ENCODE results near the gene TTLL13.

The TTLL13 gene, protein sequence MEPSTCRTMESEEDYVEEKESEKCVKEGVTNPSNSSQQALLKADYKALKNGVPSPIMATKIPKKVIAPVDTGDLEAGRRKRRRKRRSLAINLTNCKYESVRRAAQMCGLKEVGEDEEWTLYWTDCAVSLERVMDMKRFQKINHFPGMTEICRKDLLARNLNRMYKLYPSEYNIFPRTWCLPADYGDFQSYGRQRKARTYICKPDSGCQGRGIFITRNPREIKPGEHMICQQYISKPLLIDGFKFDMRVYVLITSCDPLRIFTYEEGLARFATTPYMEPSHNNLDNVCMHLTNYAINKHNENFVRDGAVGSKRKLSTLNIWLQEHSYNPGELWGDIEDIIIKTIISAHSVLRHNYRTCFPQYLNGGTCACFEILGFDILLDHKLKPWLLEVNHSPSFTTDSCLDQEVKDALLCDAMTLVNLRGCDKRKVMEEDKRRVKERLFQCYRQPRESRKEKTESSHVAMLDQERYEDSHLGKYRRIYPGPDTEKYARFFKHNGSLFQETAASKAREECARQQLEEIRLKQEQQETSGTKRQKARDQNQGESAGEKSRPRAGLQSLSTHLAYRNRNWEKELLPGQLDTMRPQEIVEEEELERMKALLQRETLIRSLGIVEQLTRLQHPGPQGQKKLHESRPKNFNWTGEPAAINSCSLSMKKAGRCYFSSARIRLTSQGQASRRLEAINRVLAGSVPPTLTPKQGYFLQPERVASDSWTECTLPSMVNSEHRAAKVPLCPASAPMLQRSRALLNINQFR

DNA sequence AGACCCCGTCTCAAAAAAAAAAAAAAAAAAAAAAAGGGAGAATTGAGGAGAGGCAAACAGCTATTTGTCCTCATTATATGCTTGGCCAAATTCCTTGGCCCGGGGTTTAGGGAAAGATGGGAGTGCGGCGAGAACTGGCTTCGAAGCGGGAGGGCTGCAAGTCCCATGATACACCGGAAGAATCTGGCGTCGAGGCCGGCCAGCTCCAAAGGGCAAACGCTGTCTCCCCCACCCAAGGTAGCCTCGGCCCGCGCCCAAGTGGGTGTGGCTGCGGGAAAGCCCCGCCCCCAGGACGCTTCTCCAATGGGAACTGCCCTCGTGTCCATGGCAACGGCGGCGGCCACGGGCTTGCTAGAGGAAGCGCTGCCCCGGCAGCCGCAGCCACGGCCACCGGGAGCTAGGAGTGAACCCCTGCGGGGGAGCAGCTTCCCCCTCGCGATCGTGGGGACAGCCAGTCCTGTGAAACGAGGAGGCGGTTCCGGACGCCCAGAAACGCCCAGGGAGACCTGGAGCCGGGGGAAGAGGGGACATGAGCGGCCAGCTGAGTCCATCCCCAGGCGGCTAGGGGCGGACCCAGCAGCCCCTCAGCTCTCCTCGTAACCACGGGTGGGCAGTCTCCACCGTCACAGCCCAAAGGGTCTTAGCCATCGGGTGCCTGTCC is at the start of gene TTLL13:
TSS of gene TTLL13 (plus strand) at position 354 of the 661 bp plus-strand sequence. CDS start 1,075 bp downstream, outside the sequence.
- ATAC-seq (peak; percentile 90), DNase-seq (peak; percentile 70 to 82)
- Mint-ChIP-seq H3K4me3 (peak within 1 kb of the TSS; percentile 74 to 83), H3K27ac (peak within 1 kb of the TSS in 1 of 2 donors; percentile 61), H3K9me3 (no peaks in the 10 kb centered on the region), H3K4me1 (peaks cover 19% of the 10 kb centered on the region), H3K27me3 (no peaks in the 10 kb centered on the region)

DNA sequence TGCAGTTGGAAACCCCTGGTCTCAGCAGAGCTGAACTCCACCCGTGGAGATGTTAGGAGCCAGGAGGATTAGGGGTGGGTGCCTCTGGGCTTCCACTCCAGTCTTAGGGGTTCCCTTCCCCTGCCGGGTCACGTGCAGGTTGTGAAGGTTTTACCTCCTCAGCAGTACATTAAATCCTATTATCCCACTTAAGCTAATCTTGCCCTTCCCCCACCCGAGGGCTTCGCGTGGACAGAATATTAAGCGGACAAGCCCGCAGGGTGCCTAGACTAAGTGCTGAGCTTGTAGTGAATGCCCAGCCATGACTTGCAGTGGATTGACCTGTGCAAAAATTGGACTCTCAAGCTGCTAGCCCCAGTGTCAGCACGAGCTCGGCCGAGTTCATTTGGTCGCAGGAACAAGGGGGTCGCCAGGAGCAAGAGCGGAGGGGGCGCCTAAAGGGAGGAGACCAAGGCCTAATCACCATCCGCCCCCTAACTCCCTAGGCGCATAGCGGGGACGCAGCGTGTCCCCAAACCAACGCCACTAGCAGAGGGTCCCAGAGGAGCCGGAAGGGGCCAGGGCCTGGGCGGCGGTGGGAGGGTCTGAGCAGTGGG is 48.7 kb upstream of the TTLL13 start:
- H3K4me1 Mint-ChIP-seq, result peaks cover 23% of the 10 kb centered on the region
- H3K9me3 Mint-ChIP-seq, result no peaks in the 10 kb centered on the region
- H3K27ac Mint-ChIP-seq, result peak overlapping the region in 1 of 2 donors; percentile 64
- peaks cover 8% of the 10 kb centered on the region for H3K27me3 Mint-ChIP-seq
- H3K4me3 Mint-ChIP-seq, result peak overlapping the region; percentile 85 to 90
- DNase-seq, result no peak
- no peak for ATAC-seq

DNA sequence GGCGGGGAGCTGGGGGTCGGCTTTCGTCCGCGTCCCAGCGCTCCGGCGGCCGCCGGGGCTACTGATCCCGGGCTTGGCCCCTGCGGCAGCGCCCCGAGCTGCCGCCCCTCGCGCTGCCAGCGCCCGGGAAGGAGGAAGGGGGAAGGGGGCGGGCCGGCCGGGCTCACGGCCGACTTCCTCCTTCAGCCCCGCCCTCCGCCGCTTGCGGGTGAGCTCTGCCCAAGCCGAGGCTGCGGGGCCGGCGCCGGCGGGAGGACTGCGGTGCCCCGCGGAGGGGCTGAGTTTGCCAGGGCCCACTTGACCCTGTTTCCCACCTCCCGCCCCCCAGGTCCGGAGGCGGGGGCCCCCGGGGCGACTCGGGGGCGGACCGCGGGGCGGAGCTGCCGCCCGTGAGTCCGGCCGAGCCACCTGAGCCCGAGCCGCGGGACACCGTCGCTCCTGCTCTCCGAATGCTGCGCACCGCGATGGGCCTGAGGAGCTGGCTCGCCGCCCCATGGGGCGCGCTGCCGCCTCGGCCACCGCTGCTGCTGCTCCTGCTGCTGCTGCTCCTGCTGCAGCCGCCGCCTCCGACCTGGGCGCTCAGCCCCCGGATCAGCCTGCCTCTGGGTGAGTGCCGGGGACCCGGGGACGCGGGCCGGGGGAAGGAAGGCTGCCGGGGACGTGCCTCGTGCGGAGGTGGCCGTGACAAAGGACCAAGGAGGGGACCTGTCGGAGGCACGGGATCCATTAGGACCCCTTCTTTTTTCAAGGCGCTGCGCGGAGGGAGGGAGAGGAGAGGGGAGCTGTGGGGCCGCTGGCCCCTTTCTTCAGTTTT is 48.0 kb upstream of the TTLL13 start, which contains the start of gene SEMA4B:
TSS of gene SEMA4B (plus strand) at position 201 of the 814 bp plus-strand sequence. CDS start at position 450, 249 bp downstream.
- peaks cover 8% of the 10 kb centered on the region for H3K27me3 Mint-ChIP-seq
- H3K27ac Mint-ChIP-seq, result peak within 1 kb of the TSS in 1 of 2 donors; percentile 64
- DNase-seq, result peak; percentile 67 to 73
- H3K4me1 Mint-ChIP-seq, result peaks cover 23% of the 10 kb centered on the region
- H3K4me3 Mint-ChIP-seq, result peak within 1 kb of the TSS; percentile 85 to 90
- no peaks in the 10 kb centered on the region for H3K9me3 Mint-ChIP-seq
- ATAC-seq, result peak; percentile 92

DNA sequence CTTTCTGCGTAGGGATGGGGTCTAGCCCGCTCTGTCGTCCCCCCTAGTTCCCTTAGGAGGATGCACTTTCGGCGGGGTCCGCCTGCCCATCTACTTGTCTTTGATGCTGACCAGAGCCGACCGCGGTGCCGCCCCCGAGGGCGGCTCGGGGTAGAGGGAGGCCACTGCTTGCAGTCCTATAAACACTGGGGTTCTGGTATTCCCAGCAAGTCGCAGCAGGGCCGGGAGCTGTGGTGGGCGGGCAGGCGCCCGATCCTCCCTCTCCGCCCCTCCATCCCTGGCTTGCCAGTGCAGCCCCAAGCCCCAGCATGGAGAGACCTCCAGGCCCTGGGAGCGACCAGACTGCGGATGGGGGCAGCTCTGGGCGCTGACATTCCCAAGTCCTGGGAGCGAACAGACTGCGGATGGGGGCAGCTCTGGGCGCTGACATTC is 47.4 kb upstream of the TTLL13 start:
- Mint-ChIP-seq H3K27me3 (peaks cover 8% of the 10 kb centered on the region), H3K27ac (no peak overlapping the region), H3K9me3 (no peaks in the 10 kb centered on the region), H3K4me3 (peak overlapping the region; percentile 81 to 82), H3K4me1 (peaks cover 23% of the 10 kb centered on the region)
- no peak for DNase-seq
- ATAC-seq, result no peak

DNA sequence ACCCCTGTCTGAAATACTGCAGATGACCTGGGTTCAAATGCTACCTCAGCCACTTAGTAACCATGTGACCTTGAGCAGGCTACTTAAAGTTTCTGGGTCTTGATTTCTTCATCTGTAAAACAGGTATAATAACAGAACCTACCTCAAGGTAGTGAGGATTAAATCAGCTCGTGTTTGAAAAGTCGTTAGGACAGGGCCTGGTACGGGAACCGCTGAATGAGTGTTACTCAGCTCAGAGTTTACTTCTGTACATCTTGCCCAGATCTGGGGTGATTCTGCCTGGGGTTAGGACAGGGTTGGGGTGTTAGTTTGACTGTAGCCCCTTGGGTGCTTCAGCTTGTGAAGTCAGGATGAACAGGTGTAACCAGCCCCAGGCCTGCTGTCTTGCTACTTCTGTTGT is 46.4 kb upstream of the TTLL13 start:
- no peaks in the 10 kb centered on the region for H3K9me3 Mint-ChIP-seq
- H3K4me3 Mint-ChIP-seq, result peak overlapping the region; percentile 77 to 85
- ATAC-seq (no peak), DNase-seq (no peak)
- H3K4me1 Mint-ChIP-seq, result peaks cover 23% of the 10 kb centered on the region
- H3K27me3 Mint-ChIP-seq, result peaks cover 8% of the 10 kb centered on the region
- no peak overlapping the region for H3K27ac Mint-ChIP-seq

DNA sequence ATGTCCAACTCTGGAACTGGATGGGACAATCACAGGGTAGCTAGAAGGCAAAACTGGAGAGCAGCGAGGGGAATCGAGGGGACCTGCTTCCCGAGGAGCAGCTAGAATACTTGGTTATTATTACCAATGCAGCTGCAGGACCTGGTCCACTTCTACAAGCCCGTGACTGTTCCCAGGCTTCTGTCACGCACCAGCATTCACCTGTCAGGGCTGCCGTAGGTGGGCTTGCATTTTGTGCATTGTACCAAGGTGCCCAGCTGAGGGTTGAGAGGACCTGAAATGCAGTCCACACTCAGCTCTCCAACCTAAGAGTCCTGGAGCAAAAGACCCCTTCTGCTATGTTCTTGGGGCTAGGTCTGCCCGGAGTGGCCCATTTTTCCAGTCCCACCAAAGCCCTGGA is 45.9 kb upstream of the TTLL13 start:
- peaks cover 8% of the 10 kb centered on the region for H3K27me3 Mint-ChIP-seq
- DNase-seq, result no peak
- no peak overlapping the region for H3K27ac Mint-ChIP-seq
- no peaks in the 10 kb centered on the region for H3K9me3 Mint-ChIP-seq
- no peak overlapping the region for H3K4me3 Mint-ChIP-seq
- ATAC-seq, result no peak
- peaks cover 23% of the 10 kb centered on the region for H3K4me1 Mint-ChIP-seq

DNA sequence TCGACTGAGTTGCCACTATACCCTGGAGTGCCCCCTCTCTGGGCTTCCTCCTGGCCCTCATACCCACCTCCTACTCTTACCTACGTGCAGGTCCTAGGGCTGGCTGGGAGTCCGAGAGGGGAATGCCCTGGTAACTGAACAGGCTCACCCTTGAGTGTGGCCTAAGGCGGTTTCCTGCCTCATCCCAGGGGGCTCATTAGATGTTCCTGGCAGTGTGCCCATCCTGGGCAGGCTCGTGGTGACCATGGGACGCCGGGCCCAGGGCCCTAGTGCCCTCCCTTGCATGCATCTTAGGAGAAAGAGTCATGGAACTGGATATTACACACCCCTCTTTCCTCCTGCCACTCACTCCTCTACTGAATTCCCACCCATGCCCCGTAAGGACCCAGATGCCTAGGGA is 45.4 kb upstream of the TTLL13 start:
- ATAC-seq (no peak), DNase-seq (no peak)
- H3K27me3 Mint-ChIP-seq, result peaks cover 8% of the 10 kb centered on the region
- peaks cover 23% of the 10 kb centered on the region for H3K4me1 Mint-ChIP-seq
- H3K9me3 Mint-ChIP-seq, result no peaks in the 10 kb centered on the region
- H3K27ac Mint-ChIP-seq, result no peak overlapping the region
- no peak overlapping the region for H3K4me3 Mint-ChIP-seq

DNA sequence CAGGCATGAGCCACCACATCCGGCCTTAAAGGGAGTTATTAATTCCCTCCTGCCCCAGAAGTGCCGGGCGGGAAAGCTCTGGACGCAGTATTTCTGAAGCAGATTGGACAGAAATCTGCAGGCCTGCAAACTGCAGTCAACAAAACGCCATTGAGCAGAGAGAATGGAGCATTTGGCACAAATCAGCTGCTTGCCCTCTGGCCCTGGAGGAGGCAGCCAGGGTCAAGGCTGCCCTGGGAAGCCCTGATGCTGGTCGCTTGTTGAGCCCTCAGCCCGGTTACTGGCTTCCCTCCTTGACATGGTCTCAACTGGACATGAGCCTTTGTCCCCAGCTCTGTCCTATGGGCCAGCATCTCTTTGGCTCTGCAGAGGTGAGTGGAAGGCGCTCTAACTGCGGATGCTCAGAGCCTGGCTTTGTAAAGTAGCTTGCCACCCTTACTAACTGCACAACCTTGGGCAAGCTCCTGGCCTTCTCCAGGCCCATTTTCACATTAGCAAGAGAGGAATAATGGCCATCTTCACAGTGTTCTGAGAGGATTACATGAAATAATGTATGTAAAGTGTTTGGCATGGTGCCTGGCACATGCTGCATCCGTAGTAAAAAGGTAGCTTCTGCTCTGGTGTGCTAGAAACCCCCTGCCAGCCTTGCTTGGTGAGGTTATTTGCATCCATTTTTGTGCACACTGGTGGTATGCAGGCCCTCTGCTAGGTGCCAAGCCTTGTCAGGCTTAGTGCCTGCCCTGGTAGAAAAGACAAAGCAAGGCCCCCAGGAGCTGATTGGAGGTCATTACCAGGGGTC is 44.1 kb upstream of the TTLL13 start:
- peaks cover 32% of the 10 kb centered on the region for H3K4me1 Mint-ChIP-seq
- ATAC-seq, result no peak
- peaks cover 8% of the 10 kb centered on the region for H3K27me3 Mint-ChIP-seq
- H3K9me3 Mint-ChIP-seq, result no peaks in the 10 kb centered on the region
- no peak overlapping the region for H3K27ac Mint-ChIP-seq
- no peak overlapping the region for H3K4me3 Mint-ChIP-seq
- DNase-seq, result no peak

DNA sequence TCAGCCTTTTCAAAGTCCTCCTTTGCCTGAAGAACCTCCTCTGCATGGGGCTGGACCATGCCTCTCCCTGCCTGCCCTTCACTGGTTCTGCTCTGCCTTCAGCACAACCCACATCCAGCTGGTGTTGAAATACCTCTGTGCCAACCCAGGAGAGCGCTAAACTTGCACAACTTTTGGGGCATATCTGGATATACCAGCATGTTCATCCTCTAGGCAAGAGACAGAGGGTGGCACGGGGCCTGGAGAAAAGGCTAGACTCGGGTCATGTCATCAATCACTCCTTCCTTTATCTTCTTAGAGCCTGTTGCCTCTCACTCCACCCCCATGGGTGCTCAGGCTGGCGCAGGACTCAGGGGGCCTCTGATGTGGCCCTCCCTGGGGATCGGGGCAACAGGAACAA is 43.5 kb upstream of the TTLL13 start:
- Mint-ChIP-seq H3K27me3 (peaks cover 8% of the 10 kb centered on the region), H3K9me3 (no peaks in the 10 kb centered on the region), H3K4me1 (peaks cover 32% of the 10 kb centered on the region), H3K4me3 (no peak overlapping the region), H3K27ac (no peak overlapping the region)
- DNase-seq, result no peak
- ATAC-seq, result no peak

DNA sequence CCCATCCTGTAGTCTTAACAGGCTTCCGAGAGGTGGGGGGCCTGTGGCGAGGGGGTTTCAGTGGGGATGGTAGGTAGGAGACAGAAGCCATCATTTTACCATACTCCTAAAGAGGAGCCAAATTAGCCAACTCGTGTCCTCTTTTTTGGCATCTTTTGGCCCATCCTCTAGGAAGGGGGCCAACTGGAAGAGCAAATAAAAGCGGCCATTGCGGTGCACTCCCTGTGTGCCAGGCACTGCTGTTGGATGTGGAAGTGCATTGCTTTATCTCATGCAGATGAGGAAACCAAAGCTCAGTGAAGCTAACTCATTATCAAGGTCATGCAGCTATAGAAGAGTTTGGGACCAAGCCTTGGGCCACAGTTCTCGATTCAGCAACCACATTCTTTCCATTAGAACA is 42.1 kb upstream of the TTLL13 start:
- peaks cover 27% of the 10 kb centered on the region for H3K4me1 Mint-ChIP-seq
- ATAC-seq, result no peak
- H3K27ac Mint-ChIP-seq, result no peak overlapping the region
- no peak overlapping the region for H3K4me3 Mint-ChIP-seq
- no peak for DNase-seq
- H3K9me3 Mint-ChIP-seq, result no peaks in the 10 kb centered on the region
- peaks cover 5% of the 10 kb centered on the region for H3K27me3 Mint-ChIP-seq

DNA sequence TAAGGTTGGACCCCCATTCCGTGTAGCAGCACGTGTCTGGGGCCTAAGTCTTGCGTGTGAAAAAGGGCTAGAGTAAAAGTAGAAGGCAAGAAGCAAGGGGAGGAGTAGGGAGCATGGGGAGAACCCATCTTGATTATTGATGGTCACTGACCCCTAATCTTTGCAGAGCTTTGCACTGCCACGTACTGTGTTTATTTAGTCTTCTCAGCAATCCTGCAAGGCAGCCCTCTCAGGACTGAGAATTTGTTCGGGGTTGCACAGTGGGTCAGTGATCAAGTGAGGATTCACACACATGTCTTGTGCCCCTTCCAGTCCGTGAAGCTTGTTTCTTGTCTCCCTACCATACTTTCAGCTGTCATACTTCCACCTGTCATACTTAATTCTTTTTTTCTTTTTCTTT is 41.0 kb upstream of the TTLL13 start:
- DNase-seq (no peak), ATAC-seq (no peak)
- Mint-ChIP-seq H3K27me3 (no peaks in the 10 kb centered on the region), H3K4me1 (peaks cover 17% of the 10 kb centered on the region), H3K4me3 (no peak overlapping the region), H3K9me3 (no peaks in the 10 kb centered on the region), H3K27ac (no peak overlapping the region)

DNA sequence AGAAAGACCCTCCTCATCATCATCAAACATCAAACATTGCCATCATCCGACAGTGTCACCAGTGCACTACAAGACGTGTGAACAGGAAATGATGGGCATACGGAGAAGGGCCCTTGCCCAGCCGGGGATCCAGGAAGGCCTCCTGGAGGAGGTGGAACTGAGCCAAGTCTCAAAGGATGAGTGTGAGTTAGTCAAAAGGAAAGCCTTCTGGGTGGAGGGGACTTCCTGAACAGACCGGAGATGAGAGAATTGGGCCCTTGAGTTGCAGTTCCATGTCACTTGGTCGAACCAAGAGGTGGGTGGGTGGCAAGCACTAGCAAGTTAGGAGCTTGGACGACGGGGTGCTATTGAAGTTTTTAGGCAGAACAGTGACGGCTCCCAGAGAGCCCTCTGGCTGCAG is 39.8 kb upstream of the TTLL13 start:
- peak in 1 of 2 donors; percentile 26 for DNase-seq
- Mint-ChIP-seq H3K4me1 (peaks cover 17% of the 10 kb centered on the region), H3K4me3 (no peak overlapping the region), H3K9me3 (no peaks in the 10 kb centered on the region), H3K27ac (peak overlapping the region in 1 of 2 donors; percentile 89), H3K27me3 (no peaks in the 10 kb centered on the region)
- peak; percentile 71 for ATAC-seq

DNA sequence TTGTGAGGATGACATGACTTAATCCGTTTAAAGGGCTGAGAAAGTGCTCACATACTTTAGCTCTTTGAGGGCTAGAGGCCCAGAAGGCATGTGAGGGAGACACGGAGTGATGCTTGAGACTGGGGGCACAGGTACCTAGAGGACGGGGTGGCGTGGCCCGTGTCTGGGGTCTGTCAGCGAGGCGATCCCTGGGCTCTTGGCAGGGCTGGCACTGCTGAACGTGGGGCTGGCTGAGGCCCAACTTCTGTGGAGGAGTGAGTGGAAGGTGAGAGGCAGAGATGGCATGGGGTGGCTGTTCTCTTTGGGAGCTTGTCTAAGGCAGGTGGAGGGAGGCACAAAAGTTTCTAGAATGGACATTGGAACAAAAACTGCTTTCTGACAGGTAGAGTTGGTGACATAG is 38.8 kb upstream of the TTLL13 start:
- H3K4me1 Mint-ChIP-seq, result peaks cover 17% of the 10 kb centered on the region
- H3K4me3 Mint-ChIP-seq, result no peak overlapping the region
- peak overlapping the region in 1 of 2 donors; percentile 29 for H3K27ac Mint-ChIP-seq
- DNase-seq, result no peak
- H3K27me3 Mint-ChIP-seq, result no peaks in the 10 kb centered on the region
- no peaks in the 10 kb centered on the region for H3K9me3 Mint-ChIP-seq
- no peak for ATAC-seq

DNA sequence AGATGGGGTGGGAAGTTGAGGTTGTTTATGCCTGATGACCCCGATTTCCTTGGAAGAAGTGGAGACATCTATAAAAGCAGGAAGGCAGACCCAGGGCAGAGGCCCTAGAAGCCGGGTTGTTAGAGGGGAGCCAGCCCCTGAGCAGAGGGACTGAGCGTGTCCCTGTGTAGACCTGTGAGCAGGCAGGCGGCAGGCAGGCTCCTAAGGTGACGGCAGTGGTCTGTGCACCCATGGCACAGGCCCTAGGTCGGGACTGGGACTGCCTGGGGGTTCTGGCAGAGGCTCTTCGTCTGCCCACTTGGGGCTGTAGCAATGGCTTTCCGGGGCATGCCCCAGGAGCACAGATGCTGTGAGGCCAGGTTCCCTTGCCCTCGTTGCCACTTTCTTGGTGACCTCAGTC is 38.3 kb upstream of the TTLL13 start:
- DNase-seq (no peak), ATAC-seq (no peak)
- Mint-ChIP-seq H3K9me3 (no peaks in the 10 kb centered on the region), H3K27me3 (no peaks in the 10 kb centered on the region), H3K27ac (peak overlapping the region in 1 of 2 donors; percentile 29), H3K4me3 (no peak overlapping the region), H3K4me1 (peaks cover 17% of the 10 kb centered on the region)
